ENCODE results near the gene CIDEA.

DNA sequence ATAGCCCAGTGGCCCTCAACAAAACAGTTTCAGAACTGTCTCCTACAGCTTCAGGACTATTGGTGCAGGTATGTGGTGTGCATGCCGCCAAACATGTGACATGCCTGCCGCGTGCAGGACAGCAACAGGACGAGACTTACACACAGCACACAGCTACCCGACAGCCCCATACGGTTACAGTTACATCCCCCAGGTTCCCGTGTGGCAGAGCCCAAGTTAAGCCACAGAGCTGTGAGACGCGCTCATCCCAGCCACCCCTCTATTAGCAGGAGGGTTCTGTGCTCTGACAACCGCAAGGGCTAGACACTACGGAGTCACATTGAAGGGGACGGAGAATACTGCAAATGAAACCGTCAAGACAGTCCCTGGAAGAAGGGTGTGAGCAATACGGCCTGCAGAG is 37.5 kb downstream of the CIDEA start:
- TF ChIP-seq, protein P1, sequence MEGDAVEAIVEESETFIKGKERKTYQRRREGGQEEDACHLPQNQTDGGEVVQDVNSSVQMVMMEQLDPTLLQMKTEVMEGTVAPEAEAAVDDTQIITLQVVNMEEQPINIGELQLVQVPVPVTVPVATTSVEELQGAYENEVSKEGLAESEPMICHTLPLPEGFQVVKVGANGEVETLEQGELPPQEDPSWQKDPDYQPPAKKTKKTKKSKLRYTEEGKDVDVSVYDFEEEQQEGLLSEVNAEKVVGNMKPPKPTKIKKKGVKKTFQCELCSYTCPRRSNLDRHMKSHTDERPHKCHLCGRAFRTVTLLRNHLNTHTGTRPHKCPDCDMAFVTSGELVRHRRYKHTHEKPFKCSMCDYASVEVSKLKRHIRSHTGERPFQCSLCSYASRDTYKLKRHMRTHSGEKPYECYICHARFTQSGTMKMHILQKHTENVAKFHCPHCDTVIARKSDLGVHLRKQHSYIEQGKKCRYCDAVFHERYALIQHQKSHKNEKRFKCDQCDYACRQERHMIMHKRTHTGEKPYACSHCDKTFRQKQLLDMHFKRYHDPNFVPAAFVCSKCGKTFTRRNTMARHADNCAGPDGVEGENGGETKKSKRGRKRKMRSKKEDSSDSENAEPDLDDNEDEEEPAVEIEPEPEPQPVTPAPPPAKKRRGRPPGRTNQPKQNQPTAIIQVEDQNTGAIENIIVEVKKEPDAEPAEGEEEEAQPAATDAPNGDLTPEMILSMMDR (IDR thresholded peaks at IDR 0.05): no peak
- no peak for TF ChIP-seq POLR2A (IDR thresholded peaks at IDR 0.05)

Measured in body of pancreas (tissue), 4 donors.